Gastroesophageal sphincter (tissue), 4 donors: ENCODE data around the gene REEP2. TPM values are rescaled to one million over a fixed set of nuclear protein-coding genes. Genes with fewer than 3 reads are reported as not detected.
"Not testable (repeated sequence)": the region's sequence is repeated elsewhere in the genome, so short reads cannot be mapped to it uniquely, and the experiment has no call there.

Source experiments
- ATAC-seq: fragments of 150-250 bp; one replicate; pipeline ENCODE4 v1.9.1; 2016; ENCODE audit warnings: mild to moderate bottlenecking, moderate library complexity
- H3K27ac ChIP-seq, 4 donors: fragments of 200-600 bp; sonication (generic) in 3 of 4; 1 replicate in 3 of 4; 2 replicates in 1 of 4; pipeline ENCODE4 v1.5.1; 2016 to 2019
- H3K27me3 ChIP-seq: fragments of 200-600 bp; sonication (generic); one replicate; pipeline ENCODE4 v1.5.1; 2019
- H3K36me3 ChIP-seq, 2 donors: fragments of 200-600 bp; sonication (generic); one replicate each; pipeline ENCODE4 v1.5.1; 2019; ENCODE audit warnings: control low read depth in 1 of 2
- H3K4me1 ChIP-seq, 3 donors: fragments of 200-600 bp; sonication (generic); 1 replicate in 2 of 3; 2 replicates in 1 of 3; pipeline ENCODE4 v1.5.1; 2016 to 2019; ENCODE audit warnings: control low read depth in 2 of 3
- H3K4me3 ChIP-seq, 2 donors: fragments of 200-600 bp; sonication (generic); one replicate each; pipeline ENCODE4 v1.5.1; 2019; ENCODE audit warnings: mild to moderate bottlenecking in 1 of 2, moderate library complexity in 1 of 2
- H3K9me3 ChIP-seq, 3 donors: fragments of 200-600 bp; sonication (generic); one replicate each; pipeline ENCODE4 v1.5.1; 2017 to 2019; ENCODE audit warnings: control low read depth in 2 of 3
- CTCF ChIP-seq, 4 experiments: fragments of 200-600 bp in 2 of 4; fragments of 450-650 bp in 2 of 4; sonication (generic) in 1 of 4; IDR thresholded peaks; one replicate each; pipeline ENCODE4 v1.5.1; 2017 to 2019; ENCODE audit warnings: antibody characterized with exemption in 4 of 4, mild to moderate bottlenecking in 2 of 4, moderate library complexity in 2 of 4
- EP300 ChIP-seq: sonication (generic); formaldehyde crosslinking; IDR thresholded peaks from one replicate; pipeline ENCODE4 v1.6.1; 2017; ENCODE audit warnings: antibody characterized with exemption, mild to moderate bottlenecking
- POLR2A ChIP-seq, 2 donors: fragments of 450-650 bp; IDR thresholded peaks; one replicate each; pipeline ENCODE4 v1.6.1; 2017; ENCODE audit warnings: antibody characterized with exemption in 2 of 2, mild to moderate bottlenecking in 2 of 2, moderate library complexity in 1 of 2
- POLR2AphosphoS5 ChIP-seq: sonication (generic); formaldehyde crosslinking; IDR thresholded peaks from one replicate; pipeline ENCODE4 v1.6.1; 2017; ENCODE audit warnings: antibody characterized with exemption
- WGBS, 2 donors: methylation state at CpG; one replicate each; pipeline ENCODE4 v1.1.5; 2018; ENCODE audit warnings: low coverage in 1 of 2; 5-methylcytosine and 5-hydroxymethylcytosine counted together
- total RNA-seq, 4 donors: library from RNA; depleted of rRNA; stranded (reverse); fragments of >200 nt; gene quantifications; one replicate each; pipeline ENCODE4 v1.1.0, GENCODE V29; 2016

Gene REEP2
- total RNA-seq, 4 donors from 2014 or later = 16.7 to 45.8 (median 26.3) TPM

- peak; percentile 65 for TF ChIP-seq POLR2AphosphoS5
- no peak for TF ChIP-seq EP300
- TF ChIP-seq POLR2A (IDR thresholded peaks at IDR 0.05) = peak; percentile 12 to 29
- H3K4me1 ChIP-seq = peaks cover 0 to 29% (median 16%) of the 10 kb centered on the region in 3 donors
- 63 to 87% methylated on average over 2 of the region's 3 CpGs for WGBS, 2 donors
- no peaks in the 10 kb centered on the region for H3K36me3 ChIP-seq
- no peak overlapping the region for H3K27ac ChIP-seq
- no peak overlapping the region for H3K4me3 ChIP-seq
- no peaks in the 10 kb centered on the region for H3K27me3 ChIP-seq
- H3K9me3 ChIP-seq = no peaks in the 10 kb centered on the region
- ATAC-seq = peak; percentile 6
Measured at GRCh38 chr5:138470322-138471051, 31.6 kb downstream of the REEP2 start.

- no peaks in the 10 kb centered on the region for H3K36me3 ChIP-seq
- WGBS, 2 donors = 85 to 88% methylated on average over 1 to 2 of the region's 2 CpGs
- H3K4me1 ChIP-seq = peaks cover 0 to 24% (median 14%) of the 10 kb centered on the region in 3 donors
- no peaks in the 10 kb centered on the region for H3K9me3 ChIP-seq
- ATAC-seq = peak; percentile 2
- H3K4me3 ChIP-seq = no peak overlapping the region
- H3K27me3 ChIP-seq = no peaks in the 10 kb centered on the region
- TF ChIP-seq EP300 = no peak
- TF ChIP-seq POLR2A (IDR thresholded peaks at IDR 0.05) = peak in 1 of 2 donors; percentile 5
- peak; percentile 4 for TF ChIP-seq POLR2AphosphoS5
- no peak for TF ChIP-seq CTCF (IDR thresholded peaks at IDR 0.05)
- no peak overlapping the region for H3K27ac ChIP-seq
Measured at GRCh38 chr5:138471052-138471361, 32.1 kb downstream of the REEP2 start.

- no peak overlapping the region for H3K27ac ChIP-seq
- peaks cover 0 to 10% (median under 1%) of the 10 kb centered on the region in 3 donors for H3K4me1 ChIP-seq
- no peaks in the 10 kb centered on the region for H3K36me3 ChIP-seq
- WGBS, 2 donors = 51% methylated on average over 3 of the region's 6 CpGs; no CpG with 5 or more reads in 1 of the 2 donors
- H3K27me3 ChIP-seq = no peaks in the 10 kb centered on the region
- TF ChIP-seq EP300 = no peak
- no peak for TF ChIP-seq POLR2A (IDR thresholded peaks at IDR 0.05)
- peak; percentile 11 for TF ChIP-seq POLR2AphosphoS5
- TF ChIP-seq CTCF (IDR thresholded peaks at IDR 0.05) = no peak
- no peak overlapping the region for H3K4me3 ChIP-seq
- no peak for ATAC-seq
- no peaks in the 10 kb centered on the region for H3K9me3 ChIP-seq
Measured at GRCh38 chr5:138472353-138472752, 33.5 kb downstream of the REEP2 start.

- H3K4me1 ChIP-seq = not testable (repeated sequence)
- WGBS, 2 donors = 83 to 84% methylated on average over 2 to 4 of the region's 5 CpGs
Measured at GRCh38 chr5:138473151-138473550, 34.3 kb downstream of the REEP2 start.

GRCh38 chr5:138476918-138477317 lies 38.1 kb downstream of the REEP2 start:
- no peaks in the 10 kb centered on the region for H3K36me3 ChIP-seq
- no peak for ATAC-seq
- H3K4me3 ChIP-seq = no peak overlapping the region
- no peak overlapping the region for H3K27ac ChIP-seq
- H3K9me3 ChIP-seq = no peaks in the 10 kb centered on the region
- H3K27me3 ChIP-seq = no peaks in the 10 kb centered on the region
- no peaks in the 10 kb centered on the region for H3K4me1 ChIP-seq
- 73 to 88% methylated on average over 7 of the region's 7 CpGs for WGBS, 2 donors
- TF ChIP-seq POLR2AphosphoS5 (no peak), POLR2A (IDR thresholded peaks at IDR 0.05) (no peak), CTCF (IDR thresholded peaks at IDR 0.05) (no peak), EP300 (no peak)

More at GRCh38 chr5:138473151-138473550, 34.3 kb downstream of the REEP2 start:
- not testable (repeated sequence) for H3K36me3 ChIP-seq, H3K27me3 ChIP-seq, H3K9me3 ChIP-seq, H3K27ac ChIP-seq, H3K4me3 ChIP-seq, ATAC-seq

GRCh38 chr5:138482638-138483037 lies 43.8 kb downstream of the REEP2 start:
- Histone ChIP-seq H3K4me1 (no peaks in the 10 kb centered on the region), H3K4me3 (no peak overlapping the region), H3K27me3 (no peaks in the 10 kb centered on the region), H3K27ac (no peak overlapping the region), H3K9me3 (no peaks in the 10 kb centered on the region), H3K36me3 (no peaks in the 10 kb centered on the region)
- ATAC-seq = no peak
- no peak for TF ChIP-seq POLR2AphosphoS5
- no peak for TF ChIP-seq EP300
- TF ChIP-seq CTCF (IDR thresholded peaks at IDR 0.05) = no peak
- TF ChIP-seq POLR2A (IDR thresholded peaks at IDR 0.05) = no peak
- 33 to 54% methylated on average over 4 of the region's 4 CpGs for WGBS, 2 donors
